ENCODE results near the gene BEND3. TPM values are rescaled to one million over a fixed set of nuclear protein-coding genes. Genes with fewer than 3 reads are reported as not detected.

Gene BEND3
- total RNA-seq, 4 donors from 2014 or later = 1.3 to 8.5 (median 1.7) TPM

GRCh38 chr6:107068691-107069630 is 46.4 kb downstream of the BEND3 start:
- no peak for DNase-seq (ENCODE audit: low spot score)
- no peak for TF ChIP-seq CTCF (IDR thresholded peaks at IDR 0.05)
- no peak for ATAC-seq (ENCODE audit: low FRiP score)

GRCh38 chr6:107066697-107067659 is 48.3 kb downstream of the BEND3 start:
- DNase-seq (ENCODE audit: low spot score) (no peak), ATAC-seq (ENCODE audit: low FRiP score) (no peak)
- no peak for TF ChIP-seq CTCF (IDR thresholded peaks at IDR 0.05)

GRCh38 chr6:107064579-107065065 is 50.7 kb downstream of the BEND3 start:
- no peak for TF ChIP-seq CTCF (IDR thresholded peaks at IDR 0.05)
- ATAC-seq (ENCODE audit: low FRiP score) = peak; percentile 54
- DNase-seq (ENCODE audit: low spot score) = no peak

- ATAC-seq (ENCODE audit: low FRiP score) (no peak), DNase-seq (ENCODE audit: low spot score) (no peak)
- TF ChIP-seq CTCF (IDR thresholded peaks at IDR 0.05) = no peak
Observed at GRCh38 chr6:107062691-107063090, 52.6 kb downstream of the BEND3 start.

GRCh38 chr6:107061125-107062020 is 53.9 kb downstream of the BEND3 start:
- no peak for TF ChIP-seq CTCF (IDR thresholded peaks at IDR 0.05)
- DNase-seq (ENCODE audit: low spot score) = no peak
- no peak for ATAC-seq (ENCODE audit: low FRiP score)

- DNase-seq (ENCODE audit: low spot score) = no peak
- ATAC-seq (ENCODE audit: low FRiP score) = no peak
- no peak for TF ChIP-seq CTCF (IDR thresholded peaks at IDR 0.05)
Observed at GRCh38 chr6:107060704-107061103, 54.6 kb downstream of the BEND3 start.

All from omental fat pad (tissue), 4 donors.